ENCODE measurements around the gene AP1S2. TPM values are rescaled to one million over a fixed set of nuclear protein-coding genes. Genes with fewer than 3 reads are reported as not detected.

AP1S2 gene
- total RNA-seq, 1 experiment from 2014 or later: 19.9 TPM

GRCh38 chrX:15858051-15858450 is 3.4 kb upstream of the AP1S2 start:
- RAD21 ChIA-PET (ENCODE audit: low non-redundant PET in 1 of 2, low total read pairs in 2 of 2, uncharacterized antibody in 2 of 2, unreplicated experiment in 2 of 2): no interaction called here
- H3K4me3 ChIP-seq (replicated peaks in 1 of 2; ENCODE audit: low read depth in 1 of 2, low read length in 2 of 2): no peak overlapping the region
- POLR2A ChIA-PET: no interaction called here
- CTCF ChIA-PET: no interaction called here
- ATAC-seq (no peak), DNase-seq (ENCODE audit: low read depth, low spot score) (no peak)
- H3K4me2 ChIP-seq (ENCODE audit: low read length): no peak overlapping the region
- intact Hi-C loops (cut with micrococcal nuclease): loop anchor here (10.0 kb wide), 2 partner anchors 577 to 857 kb away; partner anchors contain the start of genes CTPS2 and SYAP1
- H3K9me3 ChIP-seq (ENCODE audit: control insufficient read depth in 1 of 2, insufficient read depth in 1 of 2, low read depth in 1 of 2, low read length in 2 of 2): no peaks in the 10 kb centered on the region
- BruUV-seq (replicated peaks): no TSS peak
- no peak overlapping the region for H3K27ac ChIP-seq (ENCODE audit: low read depth, low read length)
- H3K36me3 ChIP-seq (ENCODE audit: control insufficient read depth in 1 of 2, insufficient read depth in 2 of 2, low read length in 2 of 2): no peaks in the 10 kb centered on the region
- peaks cover 0 to 18% of the 10 kb centered on the region in 2 experiments; a peak in 2 of 4 replicates for H3K4me1 ChIP-seq (ENCODE audit: control insufficient read depth in 1 of 2, insufficient read depth in 2 of 2, low read length in 2 of 2)
- no peaks in the 10 kb centered on the region for H3K9me2 ChIP-seq (ENCODE audit: insufficient read depth)
- H3K79me2 ChIP-seq (ENCODE audit: insufficient read depth, low read length): 0 out of 2 replicates have a peak, but pooled peaks cover 7% of the 10 kb centered on the region
- TF ChIP-seq RAD21 (IDR thresholded peaks at IDR 0.05; ENCODE audit: low read depth) (no peak), TCF7L2 (IDR thresholded peaks at IDR 0.05; ENCODE audit: borderline replicate concordance, extremely low read depth, insufficient read depth, insufficient read length) (no peak), SRF (IDR thresholded peaks at IDR 0.05; ENCODE audit: low read depth) (no peak), CBX3 (IDR thresholded peaks at IDR 0.05; ENCODE audit: low read depth) (no peak), ZBTB33 (IDR thresholded peaks at IDR 0.05; ENCODE audit: extremely low read depth, insufficient replicate concordance, low read length) (no peak), POLR2A (IDR thresholded peaks at IDR 0.05; ENCODE audit: borderline replicate concordance, extremely low read depth, insufficient read depth, insufficient read length) (no peak), CEBPB (IDR thresholded peaks at IDR 0.05; ENCODE audit: low read depth) (no peak)
- H3K9ac ChIP-seq (ENCODE audit: low read length): no peak overlapping the region
- no peaks in the 10 kb centered on the region for H3K27me3 ChIP-seq (ENCODE audit: insufficient read depth, low read length)
- H4K20me1 ChIP-seq (ENCODE audit: insufficient read depth): no peaks in the 10 kb centered on the region
- no peak overlapping the region for H2AFZ ChIP-seq (ENCODE audit: low read depth, low read length, poor library complexity, severe bottlenecking)

- Histone ChIP-seq H3K4me3 (replicated peaks in 1 of 2; ENCODE audit: low read depth in 1 of 2, low read length in 2 of 2) (no peak overlapping the region), H3K27me3 (ENCODE audit: insufficient read depth, low read length) (no peaks in the 10 kb centered on the region), H3K4me1 (ENCODE audit: control insufficient read depth in 1 of 2, insufficient read depth in 2 of 2, low read length in 2 of 2) (peaks cover 0 to 18% of the 10 kb centered on the region in 2 experiments; a peak in 2 of 4 replicates), H3K9me3 (ENCODE audit: control insufficient read depth in 1 of 2, insufficient read depth in 1 of 2, low read depth in 1 of 2, low read length in 2 of 2) (no peaks in the 10 kb centered on the region), H3K79me2 (ENCODE audit: insufficient read depth, low read length) (0 out of 2 replicates have a peak, but pooled peaks cover 7% of the 10 kb centered on the region), H3K9me2 (ENCODE audit: insufficient read depth) (no peaks in the 10 kb centered on the region), H2AFZ (ENCODE audit: low read depth, low read length, poor library complexity, severe bottlenecking) (no peak overlapping the region), H3K9ac (ENCODE audit: low read length) (no peak overlapping the region), H3K4me2 (ENCODE audit: low read length) (no peak overlapping the region), H3K27ac (ENCODE audit: low read depth, low read length) (no peak overlapping the region), H4K20me1 (ENCODE audit: insufficient read depth) (no peaks in the 10 kb centered on the region), H3K36me3 (ENCODE audit: control insufficient read depth in 1 of 2, insufficient read depth in 2 of 2, low read length in 2 of 2) (no peaks in the 10 kb centered on the region)
- no TSS peak for BruUV-seq (replicated peaks)
- TF ChIP-seq ZBTB33 (IDR thresholded peaks at IDR 0.05; ENCODE audit: extremely low read depth, insufficient replicate concordance, low read length): no peak
- no peak for TF ChIP-seq SIN3A (IDR thresholded peaks at IDR 0.05; ENCODE audit: low read depth)
- no peak for TF ChIP-seq SP1 (IDR thresholded peaks at IDR 0.05; ENCODE audit: low read depth)
- TF ChIP-seq EZH2phosphoT487 (IDR thresholded peaks at IDR 0.05; ENCODE audit: borderline replicate concordance): no peak
- DNase-seq (ENCODE audit: low read depth, low spot score) (no peak), ATAC-seq (no peak)
- CTCF ChIA-PET: no interaction called here
- POLR2A ChIA-PET: no interaction called here
- RAD21 ChIA-PET (ENCODE audit: low non-redundant PET in 1 of 2, low total read pairs in 2 of 2, uncharacterized antibody in 2 of 2, unreplicated experiment in 2 of 2): no interaction called here
- intact Hi-C loops (cut with micrococcal nuclease): loop anchor here (10.0 kb wide), 2 partner anchors 578 to 858 kb away; partner anchors contain the start of genes CTPS2 and SYAP1
Measured at GRCh38 chrX:15856636-15857035, 2.0 kb upstream of the AP1S2 start.

Measured in HCT116 (cell line).